ENCODE measurements around the gene DCUN1D2.

- no peak for TF ChIP-seq CTCF (IDR thresholded peaks at IDR 0.05; ENCODE audit: low read length)
- no peak for TF ChIP-seq EZH2 (optimal IDR thresholded peaks at IDR 0.05; ENCODE audit: low read depth, low read length)
Observed at GRCh38 chr13:113526466-113527220, 36.1 kb upstream of the DCUN1D2 start.
